AG08396 (cell line): ENCODE measurements around the gene ZDHHC9.

Experiments used
- DNase-seq: peaks from one replicate; pipeline ENCODE4 v3.0.0; 2012; ENCODE audit warnings: low spot score, mixed read lengths

ZDHHC9 gene

DNA sequence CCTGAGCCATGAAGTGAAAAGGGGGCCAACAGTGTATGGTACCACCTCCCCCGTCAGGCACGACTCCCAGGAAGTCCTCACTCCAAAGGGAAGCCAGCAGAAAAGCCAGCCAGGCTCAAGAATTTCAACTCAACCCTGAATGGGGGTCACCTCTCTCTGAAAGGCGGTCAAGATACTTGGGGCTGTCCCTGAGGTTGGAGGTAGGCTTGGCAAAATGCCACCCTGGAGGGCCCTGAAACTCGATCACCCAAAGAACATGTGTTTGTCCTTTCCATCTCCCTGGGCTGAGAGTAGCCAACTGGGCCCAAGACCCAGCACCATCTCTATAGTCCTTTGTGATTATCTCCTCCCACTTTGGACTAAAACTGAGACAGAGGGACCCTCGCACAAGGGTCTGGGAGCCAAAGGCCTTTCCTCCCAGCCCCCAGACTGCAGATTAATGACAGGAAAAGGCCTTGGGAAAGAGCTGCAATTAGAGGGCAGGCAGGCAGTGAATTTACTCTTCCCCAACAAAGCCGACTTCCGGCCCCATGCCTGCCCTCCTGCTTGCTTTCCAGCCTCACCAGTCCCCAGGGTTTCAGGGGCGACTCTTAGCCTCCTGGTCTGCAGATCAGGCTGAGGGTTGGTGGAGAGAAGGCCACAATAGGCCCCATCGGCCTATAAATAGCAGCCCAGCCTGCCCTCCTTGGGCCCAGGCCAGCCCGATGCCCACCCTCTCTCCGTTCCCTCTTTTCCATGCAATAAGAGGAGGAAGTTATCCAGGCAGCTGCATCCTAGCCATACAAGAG is 58.3 kb downstream of the ZDHHC9 start:
- no peak for DNase-seq

DNA sequence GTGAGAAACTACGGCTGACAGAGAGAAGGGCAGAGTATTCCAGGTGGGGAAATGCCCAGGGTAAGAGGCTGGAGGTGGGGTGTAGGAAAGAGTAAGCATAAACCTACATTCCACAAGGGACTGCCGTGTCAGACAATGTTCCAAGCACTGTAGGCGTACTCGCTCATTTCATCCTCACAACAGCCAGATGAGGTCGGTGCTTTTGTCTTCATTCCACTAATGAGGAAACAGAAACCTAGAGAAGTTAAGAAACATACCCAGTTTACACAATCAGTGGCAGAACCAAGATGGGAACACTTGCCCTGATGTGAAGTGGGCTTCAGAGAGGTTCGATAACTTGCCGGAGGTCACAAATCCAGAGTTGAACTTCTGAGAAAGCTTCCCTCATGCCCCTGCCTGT is 59.3 kb downstream of the ZDHHC9 start:
- no peak for DNase-seq

- DNase-seq, result no peak
Observed at GRCh38 chrX:129783291-129783713, 60.4 kb downstream of the ZDHHC9 start.

DNA sequence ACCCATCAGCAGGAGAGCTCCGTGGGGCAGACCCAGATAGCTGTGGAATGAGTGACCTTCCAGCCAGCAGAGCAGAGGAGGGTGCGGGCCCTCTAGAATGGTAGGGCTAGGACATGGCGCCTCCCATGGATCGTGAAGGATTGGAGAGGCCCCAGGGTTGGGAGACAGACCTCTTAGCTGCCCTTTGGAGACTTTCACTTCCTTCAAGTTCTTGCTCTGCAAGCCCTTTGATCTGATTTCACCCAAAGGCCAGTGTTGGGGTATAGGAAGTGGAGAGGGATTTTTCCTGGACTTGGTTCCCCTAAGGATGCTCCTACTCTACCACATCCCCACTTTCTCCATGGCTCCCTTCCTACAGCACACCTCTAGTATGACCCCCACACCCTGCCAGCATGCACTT is 61.0 kb downstream of the ZDHHC9 start:
- DNase-seq, result no peak

DNA sequence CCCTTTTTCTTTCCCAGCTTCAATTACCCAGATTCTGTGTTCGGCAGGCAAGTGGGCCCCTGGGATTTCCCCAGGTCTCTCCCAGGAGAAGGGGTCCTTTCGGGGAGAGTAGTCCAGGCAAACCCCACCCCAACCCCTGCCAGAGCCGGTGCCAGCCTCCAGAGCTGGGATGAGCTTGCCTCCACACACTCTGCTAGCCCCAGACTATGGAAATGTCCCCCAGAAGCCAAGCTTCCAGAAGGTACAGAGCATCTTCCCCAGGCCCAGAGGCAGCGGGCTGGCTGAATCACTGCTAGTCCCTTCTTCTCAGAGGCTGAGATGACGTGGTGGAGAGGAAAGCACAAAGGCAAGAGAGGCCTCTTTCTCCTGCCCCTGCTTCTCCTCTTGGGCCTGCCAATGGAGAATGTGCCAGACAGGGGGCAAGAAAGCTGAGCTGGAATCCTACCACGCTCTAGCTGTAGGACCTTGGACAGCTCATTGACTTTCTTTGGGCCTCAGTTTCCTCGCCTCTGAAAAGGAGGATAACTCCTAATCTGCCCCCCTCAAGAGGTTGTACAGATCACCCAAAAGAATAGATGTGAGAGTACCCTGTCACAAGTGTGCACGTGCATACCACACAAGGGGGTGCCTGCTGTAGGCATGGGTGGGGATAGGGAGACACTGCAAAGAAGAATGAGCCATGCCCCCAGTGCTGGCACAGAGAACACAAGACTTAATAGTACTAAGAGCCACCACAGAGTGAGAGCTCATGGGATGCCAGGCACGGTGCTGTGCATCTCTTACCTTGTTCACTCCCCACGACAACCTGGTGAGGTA is 61.8 kb downstream of the ZDHHC9 start:
- DNase-seq, result no peak

DNA sequence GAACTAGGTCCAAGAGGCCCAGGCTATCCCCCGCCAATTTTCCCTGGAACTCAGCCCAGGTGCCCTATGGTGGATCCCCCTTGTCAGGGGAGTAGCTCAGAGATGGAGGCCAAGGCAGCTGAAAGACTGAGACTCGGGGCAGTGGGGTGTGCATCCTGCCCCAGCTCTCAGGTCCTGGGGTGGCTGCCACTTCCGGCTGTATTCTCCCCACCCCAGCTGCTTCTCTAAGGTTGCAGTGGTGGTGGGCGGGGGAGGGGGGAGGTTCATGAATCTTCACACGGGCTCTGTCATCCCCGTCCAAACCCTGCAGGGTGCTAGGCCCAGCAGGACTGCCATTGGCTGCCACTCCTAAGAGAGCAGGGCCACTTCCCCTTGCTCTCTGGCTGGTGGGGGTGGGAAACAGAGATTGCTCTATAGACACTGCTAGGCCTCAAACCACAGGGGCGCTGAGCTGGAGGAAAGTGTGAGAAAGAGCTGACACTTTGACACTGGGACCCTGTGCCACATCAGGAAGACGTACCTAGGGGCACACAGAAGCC is 62.5 kb downstream of the ZDHHC9 start:
- no peak for DNase-seq

DNA sequence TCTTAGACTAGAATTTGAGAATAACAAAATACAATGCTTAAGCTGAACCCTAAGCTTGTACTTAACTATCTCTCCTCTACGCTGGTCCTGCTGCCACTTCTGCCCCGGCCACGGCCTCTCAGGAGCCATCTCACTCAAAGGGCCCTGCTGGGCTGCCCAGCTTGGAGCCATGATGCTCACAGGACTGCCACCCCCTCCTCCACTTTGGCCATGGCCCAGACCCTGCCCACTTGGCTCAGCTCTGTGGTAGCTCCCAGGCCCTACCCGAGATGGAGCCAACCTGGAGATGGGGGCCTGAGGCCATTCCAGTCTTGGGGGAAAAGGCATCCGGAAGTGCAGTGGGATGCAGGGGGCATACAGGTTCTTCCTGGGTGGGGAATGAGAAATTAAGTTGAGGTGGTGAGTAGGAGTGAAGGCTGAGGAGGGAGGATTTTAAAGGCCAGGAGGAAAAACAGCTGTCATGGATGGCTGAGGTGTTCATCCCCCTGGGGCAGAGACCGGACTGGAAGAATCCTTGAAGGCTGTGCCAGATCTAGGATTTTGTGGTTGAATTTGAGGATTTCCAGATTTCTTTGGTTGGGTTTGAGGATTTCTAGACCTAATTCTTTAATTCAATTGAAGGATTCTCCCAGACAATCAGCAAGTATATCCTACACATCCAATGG is 63.1 kb downstream of the ZDHHC9 start:
- no peak for DNase-seq

GRCh38 chrX:129779747-129780146 is 63.9 kb downstream of the ZDHHC9 start, which contains the start of gene SASH3:
TSS of gene SASH3 (plus strand) at chrX:129779949. CDS start at chrX:129780098, 149 bp downstream.
- DNase-seq, result no peak

- no peak for DNase-seq
Observed at GRCh38 chrX:129779086-129779672, 64.5 kb downstream of the ZDHHC9 start.

GRCh38 chrX:129777218-129778030 is 66.3 kb downstream of the ZDHHC9 start:
- DNase-seq, result no peak

GRCh38 chrX:129773649-129774458 is 69.8 kb downstream of the ZDHHC9 start:
- DNase-seq, result no peak

- no peak for DNase-seq
Observed at GRCh38 chrX:129772796-129773431, 70.8 kb downstream of the ZDHHC9 start.

DNA sequence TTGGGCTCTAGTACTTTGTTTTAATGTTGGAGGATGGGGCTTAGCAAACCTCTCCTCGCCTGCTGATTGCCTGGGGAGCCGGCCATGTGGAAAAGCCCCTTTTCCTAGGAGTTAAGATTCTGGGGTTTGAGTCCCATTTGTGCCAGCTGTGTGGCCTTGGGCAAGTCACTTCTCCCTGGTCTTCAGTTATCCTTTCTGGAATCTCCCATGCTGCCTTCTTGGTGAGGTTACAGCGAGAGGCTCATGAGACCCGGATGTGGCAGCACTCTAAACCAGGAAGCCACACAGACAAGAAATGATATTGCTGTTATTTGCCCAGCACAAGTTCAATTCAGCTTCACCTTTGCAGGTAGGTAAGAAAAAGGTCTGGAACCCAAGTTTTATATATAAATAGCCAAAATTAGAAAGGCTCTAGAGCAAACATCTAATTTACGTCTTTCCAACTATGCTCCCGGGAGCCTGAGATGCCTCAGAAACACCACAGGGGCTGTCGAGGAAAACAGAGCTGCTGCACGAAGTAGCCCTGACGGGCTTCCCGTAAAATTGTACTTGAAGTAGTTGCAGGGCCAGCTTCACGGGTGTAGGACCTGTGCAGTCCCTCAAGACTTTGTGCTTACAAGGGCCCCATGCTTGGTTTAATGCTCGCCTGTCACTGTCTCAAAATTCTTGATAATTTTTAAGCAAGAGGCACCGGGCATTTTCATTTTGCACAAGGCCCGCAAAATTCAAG is 72.3 kb downstream of the ZDHHC9 start:
- no peak for DNase-seq

- DNase-seq, result no peak
Observed at GRCh38 chrX:129769467-129770154, 74.1 kb downstream of the ZDHHC9 start.

- DNase-seq, result no peak
Observed at GRCh38 chrX:129768586-129769466, 74.9 kb downstream of the ZDHHC9 start.

- no peak for DNase-seq
Observed at GRCh38 chrX:129768186-129768585, 75.5 kb downstream of the ZDHHC9 start.

DNA sequence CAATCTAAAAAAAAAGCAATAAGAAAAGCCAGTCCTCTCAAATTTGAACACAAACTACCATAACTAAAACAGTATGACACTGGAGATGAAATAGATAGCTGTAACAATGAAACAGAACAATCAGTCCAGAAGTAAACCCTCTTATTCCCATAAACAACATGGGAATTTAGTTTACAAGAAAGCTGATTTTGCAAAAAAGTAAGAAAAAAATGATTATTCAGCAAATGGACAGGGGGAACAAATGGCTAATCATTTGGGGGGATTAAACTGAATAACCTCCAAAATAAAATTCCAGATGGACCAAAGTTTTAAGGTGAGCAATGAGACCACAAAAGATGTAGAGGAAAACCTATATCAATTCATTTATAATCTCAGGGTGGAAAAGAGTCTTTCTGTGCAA is 80.0 kb downstream of the ZDHHC9 start:
- no peak for DNase-seq
